Measurements from ENCODE around the gene SYDE1.

DNA sequence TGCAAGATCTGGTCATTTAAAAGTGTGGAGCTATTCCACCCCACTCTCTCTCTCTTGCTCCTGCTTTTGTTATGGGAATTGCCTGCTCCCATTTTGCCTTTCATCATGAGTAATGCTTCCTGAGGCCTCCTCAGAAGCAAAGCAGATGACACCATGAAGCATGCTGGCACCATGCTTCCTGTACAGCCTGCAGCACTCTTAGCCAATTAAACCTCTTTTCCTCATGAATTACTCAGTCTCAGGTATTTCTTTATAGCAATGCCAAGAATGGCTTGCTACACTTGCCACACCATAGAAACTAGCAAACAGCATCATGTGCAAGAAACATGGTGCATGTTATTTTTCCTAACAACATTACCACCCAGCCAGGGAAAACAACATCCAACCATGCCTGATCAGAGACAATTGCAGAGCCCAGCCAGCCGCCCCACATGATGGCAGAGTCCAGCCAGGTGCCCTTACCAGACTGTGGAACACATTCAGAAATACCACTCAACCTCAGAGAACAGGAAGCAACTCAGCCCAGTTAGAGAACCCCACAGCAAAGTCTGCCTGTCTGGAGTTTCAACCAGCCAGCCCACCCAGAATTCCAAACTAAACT, 36.9 kb downstream of the SYDE1 start:
- TF ChIP-seq, protein P1, sequence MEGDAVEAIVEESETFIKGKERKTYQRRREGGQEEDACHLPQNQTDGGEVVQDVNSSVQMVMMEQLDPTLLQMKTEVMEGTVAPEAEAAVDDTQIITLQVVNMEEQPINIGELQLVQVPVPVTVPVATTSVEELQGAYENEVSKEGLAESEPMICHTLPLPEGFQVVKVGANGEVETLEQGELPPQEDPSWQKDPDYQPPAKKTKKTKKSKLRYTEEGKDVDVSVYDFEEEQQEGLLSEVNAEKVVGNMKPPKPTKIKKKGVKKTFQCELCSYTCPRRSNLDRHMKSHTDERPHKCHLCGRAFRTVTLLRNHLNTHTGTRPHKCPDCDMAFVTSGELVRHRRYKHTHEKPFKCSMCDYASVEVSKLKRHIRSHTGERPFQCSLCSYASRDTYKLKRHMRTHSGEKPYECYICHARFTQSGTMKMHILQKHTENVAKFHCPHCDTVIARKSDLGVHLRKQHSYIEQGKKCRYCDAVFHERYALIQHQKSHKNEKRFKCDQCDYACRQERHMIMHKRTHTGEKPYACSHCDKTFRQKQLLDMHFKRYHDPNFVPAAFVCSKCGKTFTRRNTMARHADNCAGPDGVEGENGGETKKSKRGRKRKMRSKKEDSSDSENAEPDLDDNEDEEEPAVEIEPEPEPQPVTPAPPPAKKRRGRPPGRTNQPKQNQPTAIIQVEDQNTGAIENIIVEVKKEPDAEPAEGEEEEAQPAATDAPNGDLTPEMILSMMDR (IDR thresholded peaks at IDR 0.05): no peak
- no peak for TF ChIP-seq EZH2 (IDR thresholded peaks at IDR 0.05; ENCODE audit: borderline replicate concordance, insufficient read depth, low read depth, low read length, poor library complexity, severe bottlenecking)

Measured in B cell (primary cell).